HEK293 (cell line): Measurements from ENCODE around the gene BRINP2.
A peak's percentile ranks its signal among the peaks of the same experiment; 100 is the strongest.

Experiments
- CTCF ChIA-PET: fragments of 350-600 bp; formaldehyde crosslinking; extraction: SDS; loops from one replicate; lab custom pipeline; 2021; ENCODE audit warnings: antibody characterized with exemption; lab: Yijun Ruan, JAX
- POLR2A ChIA-PET: fragments of 300-600 bp; formaldehyde crosslinking; extraction: SDS; loops from one replicate; lab custom pipeline; 2020; ENCODE audit warnings: antibody characterized with exemption, inconsistent platforms; lab: Yijun Ruan, JAX
- H3K27ac ChIP-seq: fragments of 200-500 bp; sonication (Bioruptor generic); 2 replicates; pipeline ENCODE4 v1.5.1; 2014; ENCODE audit warnings: low read depth, low read length, control low read depth, inconsistent platforms; ENCODE audit errors: extremely low read depth
- H3K36me3 ChIP-seq, 2 experiments: fragments of 200-500 bp in 1 of 2; sonication (Bioruptor generic) in 1 of 2; 1 replicate in 1 of 2; 2 replicates in 1 of 2; pipeline ENCODE4 v1.5.1; 2014 to 2017; ENCODE audit warnings: inconsistent platforms in 2 of 2, low read length in 2 of 2; ENCODE audit not compliant: control insufficient read depth in 2 of 2, insufficient read depth in 1 of 2
- H3K4me1 ChIP-seq: fragments of 200-500 bp; sonication (Bioruptor generic); 2 replicates; pipeline ENCODE4 v1.5.1; 2014; ENCODE audit warnings: mild to moderate bottlenecking, low read length, inconsistent platforms; ENCODE audit not compliant: control insufficient read depth, insufficient read depth
- H3K4me3 ChIP-seq: 2 replicates; pipeline ENCODE4 v1.5.1; 2011; ENCODE audit warnings: low read depth, mild to moderate bottlenecking, control low read depth, low read length, moderate library complexity
- H3K9me3 ChIP-seq: fragments of 200-500 bp; sonication (Bioruptor generic); 2 replicates; pipeline ENCODE4 v1.5.1; 2014; ENCODE audit warnings: low read depth, low read length, inconsistent platforms; ENCODE audit not compliant: control insufficient read depth, insufficient read depth
- EGR2 ChIP-seq: fragments of 450-650 bp; formaldehyde crosslinking; IDR thresholded peaks from 2 replicates; pipeline ENCODE4 v1.5.1; 2016; ENCODE audit warnings: low read depth, missing biosample characterization, missing genetic modification characterization
- HOXC10 ChIP-seq: sonication (generic); formaldehyde crosslinking; IDR thresholded peaks from 2 replicates; pipeline ENCODE4 v1.8.1; 2023; ENCODE audit warnings: mild to moderate bottlenecking, missing genetic modification reagents
- KLF7 ChIP-seq: fragments of 450-650 bp; formaldehyde crosslinking; IDR thresholded peaks from 2 replicates; pipeline ENCODE4 v1.5.1; 2016; ENCODE audit warnings: missing biosample characterization, missing genetic modification characterization, borderline replicate concordance
- KLF8 ChIP-seq: fragments of 450-650 bp; formaldehyde crosslinking; IDR thresholded peaks from 2 replicates; pipeline ENCODE4 v1.5.1; 2016; ENCODE audit warnings: missing biosample characterization, missing genetic modification characterization
- SALL2 ChIP-seq: fragments of 450-650 bp; formaldehyde crosslinking; IDR thresholded peaks from 2 replicates; pipeline ENCODE4 v1.5.0; 2017; ENCODE audit warnings: missing biosample characterization, mild to moderate bottlenecking, missing genetic modification characterization, borderline replicate concordance
- SP7 ChIP-seq: fragments of 450-650 bp; formaldehyde crosslinking; IDR thresholded peaks from 2 replicates; pipeline ENCODE4 v1.5.1; 2016; ENCODE audit warnings: missing biosample characterization, missing genetic modification characterization
- ZBTB1 ChIP-seq: fragments of 450-650 bp; formaldehyde crosslinking; IDR thresholded peaks from 2 replicates; pipeline ENCODE4 v1.5.1; 2016; ENCODE audit warnings: missing biosample characterization, missing genetic modification characterization
- ZNF112 ChIP-seq: fragments of 450-650 bp; formaldehyde crosslinking; IDR thresholded peaks from 2 replicates; pipeline ENCODE4 v1.5.0; 2017; ENCODE audit warnings: missing biosample characterization, missing genetic modification characterization
- ZNF114 ChIP-seq: fragments of 450-650 bp; formaldehyde crosslinking; IDR thresholded peaks from 2 replicates; pipeline ENCODE4 v1.5.0; 2017; ENCODE audit warnings: missing biosample characterization, missing genetic modification characterization
- ZNF354C ChIP-seq: fragments of 450-650 bp; formaldehyde crosslinking; IDR thresholded peaks from 2 replicates; pipeline ENCODE4 v1.5.1; 2016; ENCODE audit warnings: missing biosample characterization, missing genetic modification characterization, low read depth, borderline replicate concordance
- ZNF423 ChIP-seq: fragments of 450-650 bp; formaldehyde crosslinking; IDR thresholded peaks from 2 replicates; pipeline ENCODE4 v1.5.1; 2016; ENCODE audit warnings: missing biosample characterization, missing genetic modification characterization
- ZNF521 ChIP-seq: fragments of 450-650 bp; formaldehyde crosslinking; IDR thresholded peaks from 2 replicates; pipeline ENCODE4 v1.5.1; 2017; ENCODE audit warnings: missing biosample characterization, mild to moderate bottlenecking, missing genetic modification characterization
- ZNF654 ChIP-seq: fragments of 450-650 bp; formaldehyde crosslinking; IDR thresholded peaks from 2 replicates; pipeline ENCODE4 v1.5.1; 2016; ENCODE audit warnings: low read depth, missing biosample characterization, missing genetic modification characterization
- ZNF658 ChIP-seq: fragments of 450-650 bp; formaldehyde crosslinking; IDR thresholded peaks from 2 replicates; pipeline ENCODE4; 2016; ENCODE audit warnings: missing biosample characterization, missing genetic modification characterization
- ZNF670 ChIP-seq: fragments of 450-650 bp; formaldehyde crosslinking; IDR thresholded peaks from 2 replicates; pipeline ENCODE4 v1.5.1; 2016; ENCODE audit warnings: missing biosample characterization, missing genetic modification characterization, low read depth
- ZSCAN23 ChIP-seq: fragments of 450-650 bp; formaldehyde crosslinking; IDR thresholded peaks from 2 replicates; pipeline ENCODE4 v1.5.1; 2016; ENCODE audit warnings: missing biosample characterization, missing genetic modification characterization
- TF ChIP-seq, protein P1 (sequence below): fragments of 450-650 bp; formaldehyde crosslinking; IDR thresholded peaks from 2 replicates; pipeline ENCODE4 v1.5.1; 2017; ENCODE audit warnings: missing biosample characterization, missing genetic modification characterization
- TF ChIP-seq, protein P2 (sequence below): fragments of 450-650 bp; formaldehyde crosslinking; IDR thresholded peaks from 2 replicates; pipeline ENCODE4 v1.5.1; 2016; ENCODE audit warnings: missing biosample characterization, missing genetic modification characterization
- TF ChIP-seq, protein P3 (sequence below): fragments of 450-650 bp; formaldehyde crosslinking; IDR thresholded peaks from 2 replicates; pipeline ENCODE4 v1.5.1; 2016; ENCODE audit warnings: missing biosample characterization, missing genetic modification characterization, low read depth
- TF ChIP-seq, protein P4 (sequence below): fragments of 450-650 bp; formaldehyde crosslinking; IDR thresholded peaks from 2 replicates; pipeline ENCODE4 v1.5.1; 2016; ENCODE audit warnings: missing biosample characterization, missing genetic modification characterization
- TF ChIP-seq, protein P5 (sequence below): fragments of 450-650 bp; formaldehyde crosslinking; IDR thresholded peaks from 2 replicates; pipeline ENCODE4; 2016; ENCODE audit warnings: missing biosample characterization, missing genetic modification characterization

Gene BRINP2

DNA sequence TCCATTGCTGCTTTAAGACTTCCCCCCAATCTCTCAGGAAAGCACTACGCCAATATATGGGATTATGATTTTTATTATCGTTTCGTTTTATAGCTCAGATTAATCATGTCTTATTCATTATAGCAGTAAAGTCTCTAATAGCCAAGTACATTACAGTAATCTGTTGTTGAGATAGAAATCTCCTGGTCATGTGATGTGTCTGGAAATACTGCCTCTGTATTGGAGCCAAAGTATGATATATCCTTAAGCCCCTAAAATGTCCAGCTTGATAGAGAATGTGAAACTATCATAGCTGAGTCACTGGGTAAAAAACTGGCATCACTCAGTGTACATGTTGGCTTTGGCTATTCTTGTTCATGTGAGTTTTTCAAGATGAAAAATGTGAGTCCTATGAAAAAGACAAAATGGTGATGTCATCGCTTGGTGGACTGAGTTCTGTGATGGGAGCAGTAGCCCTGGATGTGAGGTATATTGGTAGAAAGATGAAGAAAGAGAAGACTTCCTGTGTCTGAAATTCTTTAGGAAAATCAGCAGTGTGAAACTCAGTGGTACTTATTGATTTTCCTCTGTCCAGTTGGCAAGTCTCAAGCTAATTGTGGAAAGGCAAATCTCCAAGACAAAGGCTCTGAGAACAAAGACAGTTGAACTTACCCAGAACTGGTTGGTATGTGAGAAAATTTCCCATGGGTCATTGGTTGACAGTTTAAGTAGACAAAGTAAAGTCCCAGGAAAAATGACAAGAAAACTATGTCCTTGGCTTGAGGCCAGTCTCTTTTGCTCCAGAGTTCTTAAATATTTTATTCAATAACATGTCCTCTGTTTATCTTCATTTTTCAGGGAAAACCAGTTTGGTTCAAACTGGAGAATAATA is 76.2 kb downstream of the BRINP2 start:
- POLR2A ChIA-PET = no interaction called here
- Histone ChIP-seq H3K9me3 (no peaks in the 10 kb centered on the region), H3K36me3 (no peaks in the 10 kb centered on the region), H3K4me3 (no peak overlapping the region), H3K27ac (no peak overlapping the region), H3K4me1 (no peaks in the 10 kb centered on the region; the same call in 1 of the 2 replicates)
- TF ChIP-seq ZNF654 (no peak), SP7 (tag by site-specific recombination) (no peak), ZSCAN23 (tag by site-specific recombination) (no peak)
- TF ChIP-seq, protein P1, sequence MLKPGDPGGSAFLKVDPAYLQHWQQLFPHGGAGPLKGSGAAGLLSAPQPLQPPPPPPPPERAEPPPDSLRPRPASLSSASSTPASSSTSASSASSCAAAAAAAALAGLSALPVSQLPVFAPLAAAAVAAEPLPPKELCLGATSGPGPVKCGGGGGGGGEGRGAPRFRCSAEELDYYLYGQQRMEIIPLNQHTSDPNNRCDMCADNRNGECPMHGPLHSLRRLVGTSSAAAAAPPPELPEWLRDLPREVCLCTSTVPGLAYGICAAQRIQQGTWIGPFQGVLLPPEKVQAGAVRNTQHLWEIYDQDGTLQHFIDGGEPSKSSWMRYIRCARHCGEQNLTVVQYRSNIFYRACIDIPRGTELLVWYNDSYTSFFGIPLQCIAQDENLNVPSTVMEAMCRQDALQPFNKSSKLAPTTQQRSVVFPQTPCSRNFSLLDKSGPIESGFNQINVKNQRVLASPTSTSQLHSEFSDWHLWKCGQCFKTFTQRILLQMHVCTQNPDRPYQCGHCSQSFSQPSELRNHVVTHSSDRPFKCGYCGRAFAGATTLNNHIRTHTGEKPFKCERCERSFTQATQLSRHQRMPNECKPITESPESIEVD = peak; percentile 74
- TF ChIP-seq, protein P2, sequence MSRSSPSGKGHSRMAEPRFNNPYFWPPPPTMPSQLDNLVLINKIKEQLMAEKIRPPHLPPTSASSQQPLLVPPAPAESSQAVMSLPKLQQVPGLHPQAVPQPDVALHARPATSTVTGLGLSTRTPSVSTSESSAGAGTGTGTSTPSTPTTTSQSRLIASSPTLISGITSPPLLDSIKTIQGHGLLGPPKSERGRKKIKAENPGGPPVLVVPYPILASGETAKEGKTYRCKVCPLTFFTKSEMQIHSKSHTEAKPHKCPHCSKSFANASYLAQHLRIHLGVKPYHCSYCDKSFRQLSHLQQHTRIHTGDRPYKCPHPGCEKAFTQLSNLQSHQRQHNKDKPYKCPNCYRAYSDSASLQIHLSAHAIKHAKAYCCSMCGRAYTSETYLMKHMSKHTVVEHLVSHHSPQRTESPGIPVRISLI (tag by site-specific recombination) = peak; percentile 54; the same call in 1 of the 2 replicates
- TF ChIP-seq, protein P3, sequence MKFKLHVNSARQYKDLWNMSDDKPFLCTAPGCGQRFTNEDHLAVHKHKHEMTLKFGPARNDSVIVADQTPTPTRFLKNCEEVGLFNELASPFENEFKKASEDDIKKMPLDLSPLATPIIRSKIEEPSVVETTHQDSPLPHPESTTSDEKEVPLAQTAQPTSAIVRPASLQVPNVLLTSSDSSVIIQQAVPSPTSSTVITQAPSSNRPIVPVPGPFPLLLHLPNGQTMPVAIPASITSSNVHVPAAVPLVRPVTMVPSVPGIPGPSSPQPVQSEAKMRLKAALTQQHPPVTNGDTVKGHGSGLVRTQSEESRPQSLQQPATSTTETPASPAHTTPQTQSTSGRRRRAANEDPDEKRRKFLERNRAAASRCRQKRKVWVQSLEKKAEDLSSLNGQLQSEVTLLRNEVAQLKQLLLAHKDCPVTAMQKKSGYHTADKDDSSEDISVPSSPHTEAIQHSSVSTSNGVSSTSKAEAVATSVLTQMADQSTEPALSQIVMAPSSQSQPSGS = peak; percentile 94
- CTCF ChIA-PET = interaction anchor here (0.6 to 1.7 kb wide), 3 partner anchors 9 to 1044 kb away, joined by 3 to 7 read pairs (median 3); no protein-coding TSS in a partner anchor

DNA sequence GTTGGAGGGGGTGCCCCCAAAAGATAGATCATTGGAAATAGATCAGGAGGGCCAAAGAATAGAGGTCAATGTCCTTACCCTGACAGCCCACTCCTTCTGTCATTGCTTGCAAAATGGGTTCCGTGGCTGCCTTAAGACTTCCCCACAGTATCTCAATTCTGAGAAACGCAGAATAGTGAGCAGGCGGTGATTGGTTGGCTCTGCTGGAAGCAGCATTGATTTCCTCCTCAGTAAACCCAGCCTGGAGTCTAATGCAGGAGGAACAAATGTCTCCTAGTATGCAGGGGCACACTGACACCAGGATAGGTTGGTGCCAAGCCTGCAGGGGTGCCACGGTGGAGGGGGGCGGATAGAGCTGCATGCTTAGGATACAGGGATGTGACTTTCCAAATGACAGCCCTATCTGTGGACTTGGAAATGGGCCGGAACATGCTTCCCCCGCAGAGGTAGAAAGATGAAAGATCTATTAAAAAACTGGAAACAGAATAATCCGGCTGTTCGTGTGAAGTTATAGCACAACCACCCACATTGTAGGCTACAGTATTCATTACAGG is 76.9 kb downstream of the BRINP2 start:
- H3K4me1 ChIP-seq = no peaks in the 10 kb centered on the region; the same call in 1 of the 2 replicates
- CTCF ChIA-PET = interaction anchor here (1.4 kb wide), 1 partner anchor 349 kb away, joined by 3 read pairs; no protein-coding TSS in a partner anchor
- TF ChIP-seq ZNF521 (tag by site-specific recombination) (no peak), ZNF112 (tag by site-specific recombination) (no peak), ZNF423 (no peak), SP7 (tag by site-specific recombination) (no peak), KLF8 (tag by site-specific recombination) (no peak), EGR2 (no peak), HOXC10 (no peak), ZNF354C (tag by site-specific recombination) (no peak), SALL2 (no peak), ZNF670 (tag by site-specific recombination) (no peak), ZNF114 (tag by site-specific recombination) (no peak), ZNF658 (tag by site-specific recombination) (no peak), KLF7 (no peak), ZBTB1 (no peak)
- TF ChIP-seq, protein P4, sequence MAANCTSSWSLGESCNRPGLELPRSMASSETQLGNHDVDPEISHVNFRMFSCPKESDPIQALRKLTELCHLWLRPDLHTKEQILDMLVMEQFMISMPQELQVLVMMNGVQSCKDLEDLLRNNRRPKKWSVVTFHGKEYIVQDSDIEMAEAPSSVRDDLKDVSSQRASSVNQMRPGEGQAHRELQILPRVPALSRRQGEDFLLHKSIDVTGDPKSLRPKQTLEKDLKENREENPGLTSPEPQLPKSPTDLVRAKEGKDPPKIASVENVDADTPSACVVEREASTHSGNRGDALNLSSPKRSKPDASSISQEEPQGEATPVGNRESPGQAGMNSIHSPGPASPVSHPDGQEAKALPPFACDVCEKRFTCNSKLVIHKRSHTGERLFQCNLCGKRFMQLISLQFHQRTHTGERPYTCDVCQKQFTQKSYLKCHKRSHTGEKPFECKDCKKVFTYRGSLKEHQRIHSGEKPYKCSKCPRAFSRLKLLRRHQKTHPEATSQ (tag by site-specific recombination) = no peak
- TF ChIP-seq, protein P5, sequence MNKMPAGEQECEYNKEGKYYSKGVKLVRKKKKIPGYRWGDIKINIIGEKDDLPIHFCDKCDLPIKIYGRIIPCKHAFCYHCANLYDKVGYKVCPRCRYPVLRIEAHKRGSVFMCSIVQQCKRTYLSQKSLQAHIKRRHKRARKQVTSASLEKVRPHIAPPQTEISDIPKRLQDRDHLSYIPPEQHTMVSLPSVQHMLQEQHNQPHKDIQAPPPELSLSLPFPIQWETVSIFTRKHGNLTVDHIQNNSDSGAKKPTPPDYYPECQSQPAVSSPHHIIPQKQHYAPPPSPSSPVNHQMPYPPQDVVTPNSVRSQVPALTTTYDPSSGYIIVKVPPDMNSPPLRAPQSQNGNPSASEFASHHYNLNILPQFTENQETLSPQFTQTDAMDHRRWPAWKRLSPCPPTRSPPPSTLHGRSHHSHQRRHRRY (tag by site-specific recombination) = no peak
- no peaks in the 10 kb centered on the region for H3K9me3 ChIP-seq
- no peak overlapping the region for H3K27ac ChIP-seq
- POLR2A ChIA-PET = no interaction called here
- no peak overlapping the region for H3K4me3 ChIP-seq
- H3K36me3 ChIP-seq = no peaks in the 10 kb centered on the region
